ENCODE measurements around the gene ATP8A2.

Gene ATP8A2

DNA sequence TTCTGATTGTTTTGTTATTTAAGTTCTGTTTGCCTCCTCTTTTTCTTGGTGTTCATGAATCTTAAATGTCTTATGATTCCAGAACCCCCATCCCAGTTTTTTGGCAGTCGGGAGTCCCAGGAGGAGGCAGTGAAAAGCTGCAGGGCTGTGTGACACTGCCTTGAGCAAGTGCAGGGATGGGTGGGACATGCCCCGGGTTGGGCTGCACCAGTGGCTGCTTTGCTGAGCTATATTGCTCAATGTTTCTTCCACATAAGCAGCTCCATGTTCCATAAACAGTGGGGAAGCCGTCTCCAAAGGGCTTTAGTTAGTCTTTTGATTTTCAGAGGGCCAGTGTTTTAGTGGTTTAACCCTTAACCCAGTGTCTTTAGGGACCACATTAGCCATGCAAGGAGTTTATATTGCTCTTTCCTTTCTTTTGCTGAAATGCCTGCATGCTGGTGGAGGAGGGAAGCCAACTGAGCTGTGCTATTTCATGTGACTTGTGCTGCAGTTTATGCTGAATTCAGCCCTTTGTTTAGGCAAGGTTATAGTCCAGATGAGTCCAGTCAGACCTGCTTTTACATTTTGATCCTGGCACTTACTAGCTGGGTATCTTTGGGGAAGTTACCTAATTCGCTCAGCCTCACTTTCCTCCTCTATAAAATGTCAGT is 13.1 kb downstream of the ATP8A2 start:
- DNase-seq (ENCODE audit: low spot score) = no peak

DNA sequence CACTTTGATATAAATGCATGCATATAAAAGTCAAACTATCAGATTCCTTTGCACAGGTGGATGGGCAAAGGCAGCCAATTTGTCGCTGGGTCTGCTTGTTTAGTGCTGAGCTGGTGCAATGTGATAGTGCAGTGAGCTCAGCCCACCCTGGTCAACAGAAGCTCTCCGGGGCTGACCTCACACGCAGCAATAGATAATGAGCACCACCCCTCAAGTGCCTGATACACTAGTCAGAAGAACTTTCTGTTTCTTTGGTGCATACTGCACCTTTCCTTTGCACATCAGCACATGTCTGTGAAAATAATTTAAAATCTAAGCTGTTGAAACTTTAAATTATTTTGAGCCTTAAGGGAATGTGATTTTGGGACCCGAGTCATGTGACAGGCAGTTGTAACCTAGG is 20.2 kb downstream of the ATP8A2 start:
- DNase-seq (ENCODE audit: low spot score) = no peak

DNA sequence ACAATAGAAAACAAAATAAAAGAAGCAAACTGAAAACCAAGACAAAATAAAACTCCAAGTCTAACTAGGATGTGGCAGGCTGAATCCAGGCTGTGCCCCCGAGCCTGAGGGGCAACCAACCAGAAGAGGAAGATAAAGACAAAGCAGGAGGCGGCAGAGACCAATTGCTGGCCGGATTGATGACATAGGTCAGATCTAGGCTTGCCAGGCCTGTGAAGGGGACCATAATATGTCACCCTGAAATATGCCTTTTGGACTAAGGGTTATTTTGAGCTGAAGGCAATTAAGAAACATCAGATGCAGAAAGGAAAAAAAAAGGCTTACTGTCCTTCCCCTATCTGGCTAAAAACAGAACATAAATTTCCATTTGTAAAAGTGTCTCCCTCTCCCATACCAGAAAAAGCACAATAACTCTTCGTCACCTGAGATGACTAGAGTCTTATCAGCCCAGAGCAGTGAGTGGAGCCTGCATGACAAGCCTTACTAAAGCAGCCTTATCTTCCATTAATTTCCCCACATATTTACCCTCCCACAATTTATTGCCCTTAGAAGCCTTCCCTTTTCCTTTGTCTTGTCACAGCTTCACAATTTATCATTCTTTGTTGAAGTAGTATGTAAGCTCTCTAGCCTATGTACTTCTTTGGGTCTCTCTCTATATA is 22.8 kb downstream of the ATP8A2 start:
- no peak for DNase-seq (ENCODE audit: low spot score)

DNA sequence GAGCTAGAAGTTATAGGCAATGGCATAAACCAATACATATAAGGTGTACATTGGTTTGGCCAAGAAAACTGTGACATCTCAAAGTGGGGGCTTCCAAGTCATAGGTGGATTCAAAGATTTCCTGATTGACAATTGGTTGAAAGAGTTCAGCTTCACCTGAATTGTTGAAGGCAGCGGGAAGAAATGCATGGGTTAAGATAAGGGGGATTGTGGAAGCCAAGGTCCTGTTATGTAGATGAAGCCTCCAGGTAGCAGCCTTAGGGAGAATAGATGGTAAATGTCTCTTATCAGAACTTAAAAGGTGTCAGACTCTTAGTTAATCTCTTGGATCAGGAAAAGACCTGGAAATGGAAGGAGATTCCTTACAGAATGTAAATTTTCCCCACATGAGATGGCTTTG is 26.0 kb downstream of the ATP8A2 start:
- no peak for DNase-seq (ENCODE audit: low spot score)

DNA sequence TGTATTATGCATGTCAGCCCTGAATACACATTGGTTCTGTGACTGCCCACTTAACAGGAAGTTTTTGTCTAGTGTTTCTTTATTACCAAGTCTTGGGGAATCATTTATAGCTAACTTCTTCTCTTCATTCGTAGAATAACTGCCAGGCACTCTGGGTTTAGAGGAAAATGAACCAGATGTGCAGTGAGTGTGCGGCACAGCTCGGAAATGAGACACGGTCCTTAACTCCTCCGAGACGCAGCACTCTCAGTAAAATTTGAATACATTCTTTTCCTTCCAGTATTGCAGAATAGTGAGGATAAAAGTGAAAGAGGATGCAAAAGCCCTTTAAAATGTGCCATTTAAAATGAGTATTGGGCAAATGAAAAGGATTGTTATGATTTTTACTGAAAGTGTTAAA is 29.2 kb downstream of the ATP8A2 start:
- DNase-seq (ENCODE audit: low spot score) = no peak

DNA sequence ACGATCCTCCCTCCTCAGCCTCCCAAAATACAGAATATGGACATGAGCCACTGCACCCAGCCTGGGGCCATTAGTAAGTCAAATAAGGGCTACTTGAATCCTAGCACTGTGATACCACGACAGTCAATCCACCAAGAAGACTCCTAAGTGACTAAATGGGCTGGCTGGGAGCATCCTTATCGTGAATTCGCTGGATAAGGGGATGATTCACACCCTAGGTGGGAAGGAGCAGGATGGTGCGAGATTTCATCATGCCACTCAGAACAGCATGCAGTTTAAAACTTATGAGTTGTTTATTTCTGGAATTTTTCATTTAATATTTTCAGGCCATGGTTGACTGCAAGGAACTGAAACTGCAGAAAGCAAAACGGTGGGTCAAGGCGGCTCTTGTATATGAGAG is 30.2 kb downstream of the ATP8A2 start:
- no peak for DNase-seq (ENCODE audit: low spot score)

DNA sequence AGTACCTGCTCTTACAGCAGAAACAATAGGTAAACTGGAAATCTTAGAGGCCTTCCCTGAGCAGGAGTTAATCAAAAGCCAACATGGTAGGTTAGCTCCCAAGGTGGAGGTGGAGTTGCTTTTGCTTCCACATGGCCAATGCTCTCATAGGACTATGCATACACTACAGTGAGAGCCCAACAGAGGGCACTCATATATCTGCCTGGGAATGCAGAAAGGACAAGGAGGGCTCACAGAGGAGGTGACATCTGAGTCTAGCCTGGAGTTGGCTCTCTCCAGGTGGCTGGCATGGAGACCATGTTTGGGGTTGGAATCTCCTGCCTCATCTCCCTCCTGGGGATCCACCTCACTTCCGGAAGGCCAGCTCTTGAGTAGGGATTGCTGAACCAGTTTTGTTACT is 34.6 kb downstream of the ATP8A2 start:
- peak; percentile 13 for DNase-seq (ENCODE audit: low spot score)

DNA sequence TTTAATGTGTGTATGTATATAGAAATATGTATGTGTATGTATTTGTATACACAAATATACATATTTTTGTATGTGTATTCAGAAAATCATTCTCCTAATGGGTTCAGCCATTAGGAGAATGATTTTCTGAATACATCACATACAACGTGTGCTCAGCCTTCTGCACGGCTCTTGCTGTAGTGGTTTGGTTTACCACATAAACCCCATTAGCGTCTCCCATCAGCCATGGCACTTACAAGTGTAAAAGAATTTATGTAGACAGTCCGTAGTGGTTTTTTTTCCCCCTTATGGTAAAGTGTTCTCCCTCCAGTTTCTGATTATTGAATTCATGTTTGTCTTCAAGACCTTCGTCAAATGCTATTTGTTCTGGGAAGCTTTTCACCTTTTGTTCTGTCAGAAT is 38.2 kb downstream of the ATP8A2 start:
- DNase-seq (ENCODE audit: low spot score) = no peak

DNA sequence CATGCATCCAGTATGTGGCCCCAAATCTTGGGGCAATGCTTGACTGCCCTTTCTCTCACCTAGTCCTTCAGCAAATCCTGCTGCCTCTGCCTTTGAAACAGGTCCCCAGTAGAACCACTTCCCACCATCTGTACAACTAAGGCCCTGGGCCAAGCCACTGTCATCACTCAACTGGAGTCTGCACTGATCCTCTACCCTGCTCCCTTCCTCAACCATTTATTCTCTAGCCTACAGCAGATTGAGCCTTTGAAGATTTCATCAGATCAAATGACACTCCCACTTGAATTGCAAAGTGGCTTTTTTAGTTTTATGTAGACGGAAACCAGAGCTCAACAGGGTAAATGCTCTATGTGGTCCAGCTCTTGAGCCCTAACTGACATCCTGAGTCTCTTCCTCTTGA is 43.5 kb downstream of the ATP8A2 start:
- no peak for DNase-seq (ENCODE audit: low spot score)

DNA sequence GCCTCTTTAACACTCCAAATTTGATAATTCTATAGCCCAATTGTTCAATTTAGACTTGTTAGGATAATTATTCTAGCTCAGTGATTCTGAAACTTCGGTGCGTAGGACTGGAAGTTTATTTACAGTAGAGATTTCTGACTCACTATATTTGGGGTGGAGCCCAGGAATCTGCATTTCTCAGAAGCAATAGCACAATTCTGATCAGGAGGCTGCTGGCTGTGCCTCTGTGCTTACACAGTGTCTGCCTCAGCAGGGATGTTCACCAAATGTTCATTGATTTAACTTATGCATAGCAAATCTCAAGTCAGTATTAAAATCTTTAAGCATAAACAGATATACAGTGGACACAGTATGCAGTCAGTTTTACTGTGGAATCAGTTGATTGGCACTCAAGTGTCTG is 45.8 kb downstream of the ATP8A2 start:
- DNase-seq (ENCODE audit: low spot score) = no peak

DNA sequence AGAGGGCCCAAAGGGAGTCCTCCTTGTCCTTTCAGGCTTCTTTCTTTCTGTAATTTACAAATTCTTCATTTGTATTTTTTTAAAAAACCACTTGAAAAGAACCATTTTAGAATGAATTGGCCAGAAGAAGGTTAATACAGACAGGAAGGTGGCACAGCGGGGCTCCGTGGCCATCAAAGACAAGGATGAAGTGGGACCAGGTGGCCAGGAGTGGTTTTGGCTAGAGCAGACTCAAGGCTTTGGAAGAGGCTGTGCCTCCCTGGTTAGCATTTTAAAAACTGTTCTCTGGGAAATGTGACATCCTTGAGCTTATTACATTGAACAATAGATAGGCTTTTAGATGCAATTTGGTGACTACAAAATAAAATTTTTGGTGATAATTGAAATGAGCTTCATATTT is 48.4 kb downstream of the ATP8A2 start:
- DNase-seq (ENCODE audit: low spot score) = no peak

DNA sequence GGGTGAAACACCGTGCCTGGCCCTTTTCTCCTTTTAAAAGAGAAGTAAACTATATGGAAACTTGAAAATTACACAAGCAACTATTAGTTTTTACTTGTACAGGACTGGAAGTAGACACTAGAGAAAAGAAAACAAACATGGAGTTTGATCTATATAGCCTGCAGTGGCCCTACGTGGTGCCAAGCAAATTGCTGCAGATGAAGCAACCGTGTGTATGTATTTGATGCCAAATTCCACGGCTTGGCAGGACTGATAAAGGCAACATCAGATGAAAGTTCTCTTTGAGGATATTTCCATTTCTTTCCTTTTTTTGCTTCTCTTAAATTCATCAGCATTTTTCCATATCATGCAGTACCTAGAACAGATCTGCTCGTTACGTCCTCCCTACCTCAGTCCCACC is 49.8 kb downstream of the ATP8A2 start:
- no peak for DNase-seq (ENCODE audit: low spot score)

DNA sequence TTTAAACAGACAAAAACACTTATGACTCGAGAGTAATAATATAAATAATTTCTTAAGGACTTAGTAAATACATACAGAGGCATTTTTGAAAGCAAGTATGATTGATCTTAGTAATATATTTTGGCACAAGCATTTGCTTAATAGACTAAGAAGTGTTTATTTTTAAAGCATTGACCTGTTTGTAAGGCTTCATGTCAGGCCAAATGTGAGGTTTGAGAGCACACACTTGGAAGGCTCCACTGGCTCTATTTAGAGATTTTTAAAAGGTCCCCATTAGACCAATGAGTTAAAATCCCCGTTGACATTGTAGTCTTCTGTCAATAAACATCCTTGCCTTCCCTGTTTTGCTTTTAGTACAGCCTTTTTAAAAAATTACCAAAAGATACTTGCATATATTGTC is 50.4 kb downstream of the ATP8A2 start:
- no peak for DNase-seq (ENCODE audit: low spot score)

DNA sequence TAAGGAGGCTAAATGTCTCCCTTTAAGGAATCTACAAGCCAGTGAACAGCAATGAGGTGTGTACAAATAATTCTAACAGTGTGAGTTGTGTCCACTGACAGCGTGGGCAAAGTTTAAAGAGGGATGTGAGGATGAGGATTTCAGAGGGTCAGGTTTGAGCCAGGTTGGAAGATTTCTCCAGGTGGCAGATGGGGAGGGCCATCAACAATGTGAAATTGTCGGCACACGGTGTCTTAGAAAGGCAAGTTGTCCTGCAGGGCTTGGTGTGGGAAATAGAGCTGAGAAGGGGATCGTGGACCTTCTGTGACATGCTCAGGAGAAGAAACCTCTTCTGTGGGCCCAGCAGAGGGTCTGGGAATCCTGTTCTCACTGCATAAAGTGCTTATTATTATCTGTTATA is 52.1 kb downstream of the ATP8A2 start:
- no peak for DNase-seq (ENCODE audit: low spot score)

DNA sequence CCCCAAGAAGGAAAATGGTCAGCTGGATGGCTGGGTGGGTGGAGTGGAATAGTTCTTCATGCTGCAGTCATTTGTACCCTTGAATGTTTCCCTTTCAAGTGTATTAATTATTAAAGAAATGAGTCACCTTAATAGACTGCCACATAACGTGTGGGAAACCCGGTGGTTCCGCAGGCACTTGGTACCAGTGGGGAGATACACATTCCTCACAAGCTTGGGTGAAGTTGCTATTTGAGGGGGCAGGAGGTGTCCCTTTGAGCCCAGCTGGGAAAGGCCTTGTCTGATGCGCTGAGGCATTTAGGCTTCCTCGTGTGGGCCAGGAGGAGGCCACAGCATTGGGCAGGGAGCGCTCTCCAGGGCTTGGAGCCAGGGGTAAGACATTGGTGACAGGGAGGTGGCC is 57.7 kb downstream of the ATP8A2 start:
- DNase-seq (ENCODE audit: low spot score) = peak; percentile 91

DNA sequence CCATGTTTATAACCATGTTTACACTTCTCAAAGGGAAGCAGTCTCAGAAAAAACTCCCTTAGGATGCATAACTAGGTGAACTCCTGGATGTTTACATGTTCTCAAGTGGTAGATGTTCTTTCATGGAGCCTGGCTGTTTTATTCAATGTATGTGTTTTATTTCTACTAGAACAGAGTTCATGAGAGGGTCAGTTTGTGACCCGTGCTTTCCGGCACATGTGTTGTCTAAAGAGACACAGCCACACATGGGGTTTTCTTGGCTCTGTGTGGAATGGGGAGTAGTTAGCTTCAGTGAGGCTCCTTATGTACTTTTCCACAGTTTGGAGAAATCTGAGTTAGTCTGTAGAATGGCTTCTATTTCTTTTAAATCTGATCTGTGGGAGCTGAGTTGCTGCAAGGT is 60.9 kb downstream of the ATP8A2 start:
- DNase-seq (ENCODE audit: low spot score) = no peak

DNA sequence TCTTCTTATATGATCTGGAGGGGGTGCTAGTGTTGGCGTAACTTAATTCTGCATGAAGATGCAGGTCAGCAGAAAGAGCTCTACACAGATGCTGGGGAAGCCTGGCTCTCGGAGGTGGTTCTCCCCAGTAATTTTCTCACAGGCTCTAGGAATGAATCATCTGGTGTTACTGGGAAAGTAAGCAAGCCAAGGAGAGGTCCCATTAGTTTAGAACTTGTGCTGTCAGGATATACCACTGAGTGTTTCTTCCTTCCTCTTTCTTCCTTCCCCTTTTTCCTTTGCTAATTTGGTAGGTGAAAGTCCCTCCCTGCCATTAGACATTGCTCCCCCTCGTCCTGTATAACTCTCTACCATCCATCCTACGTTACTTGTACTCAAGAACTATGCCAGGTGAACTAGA is 68.3 kb downstream of the ATP8A2 start:
- no peak for DNase-seq (ENCODE audit: low spot score)

DNA sequence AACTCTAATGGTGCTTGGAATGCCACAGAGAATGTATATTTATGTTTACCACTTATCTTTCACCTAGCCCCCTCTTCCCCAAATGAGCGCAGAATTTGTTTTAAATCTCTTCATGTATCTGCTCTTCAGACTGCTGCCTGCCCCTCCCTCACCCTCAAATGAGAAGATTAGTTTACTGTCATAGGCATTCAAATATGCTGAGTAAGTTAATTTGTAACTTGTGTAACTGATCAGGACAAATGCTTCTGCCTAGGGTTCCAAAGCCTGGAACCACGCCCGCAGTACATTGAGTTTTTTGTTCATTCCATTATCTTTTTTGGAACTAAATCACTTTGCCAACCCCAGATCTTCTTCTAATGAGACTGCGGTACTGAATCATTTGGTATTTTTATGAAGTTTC is 74.5 kb downstream of the ATP8A2 start:
- no peak for DNase-seq (ENCODE audit: low spot score)

DNA sequence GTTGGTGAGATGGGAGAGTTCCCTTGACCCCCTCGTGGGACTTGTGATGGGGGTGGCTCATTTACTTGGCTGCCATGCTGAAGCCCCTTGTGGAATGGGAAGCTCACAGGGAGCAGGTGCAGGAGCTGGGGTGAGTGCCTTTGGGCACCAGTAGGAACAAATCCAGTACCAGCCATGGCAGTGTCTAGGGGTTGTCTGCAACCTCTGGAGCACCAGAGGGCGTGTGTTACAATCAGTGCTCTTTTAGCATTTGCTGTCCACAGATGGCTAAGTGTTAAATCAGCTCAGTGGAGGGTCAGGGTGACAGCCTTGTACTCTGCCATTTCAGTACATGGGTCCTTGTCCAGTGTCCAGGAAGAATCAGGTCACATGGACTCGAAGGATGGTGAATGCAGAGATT is 75.6 kb downstream of the ATP8A2 start:
- DNase-seq (ENCODE audit: low spot score) = no peak

DNA sequence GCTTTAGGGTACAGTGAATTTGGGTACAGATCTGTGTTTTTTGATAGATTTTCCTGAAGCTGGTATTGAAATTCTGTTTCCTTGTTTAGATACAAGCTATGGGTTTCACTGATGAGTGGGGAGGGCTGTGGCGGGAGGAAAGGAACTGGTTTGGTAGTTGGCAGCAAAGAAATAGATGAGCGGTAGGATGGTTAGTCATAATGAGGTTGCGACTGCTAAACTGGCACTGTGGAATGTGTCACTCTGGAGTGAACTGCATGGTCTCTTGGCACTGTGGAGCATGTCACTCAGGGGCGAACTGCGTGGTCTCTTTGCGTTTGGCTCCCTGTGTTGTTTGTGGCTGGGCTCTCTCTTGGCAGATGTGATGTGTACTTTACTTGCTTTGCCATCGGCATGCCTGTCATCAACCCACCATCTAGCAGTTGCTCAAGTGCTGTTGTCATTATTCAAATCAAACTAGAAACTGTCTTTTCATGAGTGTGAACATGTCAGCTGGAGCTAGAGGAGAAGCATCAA is 82.1 kb downstream of the ATP8A2 start:
- peak; percentile 31 for DNase-seq (ENCODE audit: low spot score)

DNA sequence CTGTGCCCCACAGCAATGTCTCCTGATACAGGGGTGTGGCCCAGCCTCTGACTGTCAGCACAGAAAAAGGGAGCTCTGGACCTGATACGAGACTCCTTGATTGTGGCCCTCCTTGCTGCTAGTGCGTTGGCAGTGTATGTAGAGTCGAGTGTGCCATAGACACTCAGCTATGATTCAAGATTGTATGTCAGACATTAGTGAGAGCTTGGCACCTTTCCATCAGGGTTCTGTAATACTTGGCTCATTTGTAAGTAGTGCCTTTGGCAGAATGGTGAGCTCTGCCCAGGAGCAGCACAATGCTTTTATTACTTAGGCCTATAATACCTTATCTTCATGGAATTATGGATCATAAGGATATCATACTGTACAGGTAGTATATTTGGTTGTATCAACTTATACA is 83.4 kb downstream of the ATP8A2 start:
- peak; percentile 27 for DNase-seq (ENCODE audit: low spot score)

DNA sequence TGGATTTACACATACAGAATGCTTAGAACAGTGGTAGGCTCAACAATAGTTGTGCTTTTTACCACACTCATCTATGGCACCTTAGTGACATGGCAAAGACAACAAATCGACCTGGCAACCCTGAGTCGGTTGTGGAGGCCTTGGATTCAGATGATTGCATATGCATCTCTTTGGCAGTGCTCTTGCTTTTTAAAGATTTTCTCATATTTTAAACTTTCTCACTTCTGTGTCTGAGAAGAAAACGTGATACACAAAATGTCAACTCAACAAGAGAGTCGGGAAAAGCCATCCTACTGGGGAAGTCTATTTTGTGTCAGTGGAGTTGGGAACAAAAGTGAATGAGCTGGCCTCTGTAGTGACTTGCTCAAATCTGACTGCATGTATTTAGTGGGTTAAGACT is 85.8 kb downstream of the ATP8A2 start:
- DNase-seq (ENCODE audit: low spot score) = no peak

DNA sequence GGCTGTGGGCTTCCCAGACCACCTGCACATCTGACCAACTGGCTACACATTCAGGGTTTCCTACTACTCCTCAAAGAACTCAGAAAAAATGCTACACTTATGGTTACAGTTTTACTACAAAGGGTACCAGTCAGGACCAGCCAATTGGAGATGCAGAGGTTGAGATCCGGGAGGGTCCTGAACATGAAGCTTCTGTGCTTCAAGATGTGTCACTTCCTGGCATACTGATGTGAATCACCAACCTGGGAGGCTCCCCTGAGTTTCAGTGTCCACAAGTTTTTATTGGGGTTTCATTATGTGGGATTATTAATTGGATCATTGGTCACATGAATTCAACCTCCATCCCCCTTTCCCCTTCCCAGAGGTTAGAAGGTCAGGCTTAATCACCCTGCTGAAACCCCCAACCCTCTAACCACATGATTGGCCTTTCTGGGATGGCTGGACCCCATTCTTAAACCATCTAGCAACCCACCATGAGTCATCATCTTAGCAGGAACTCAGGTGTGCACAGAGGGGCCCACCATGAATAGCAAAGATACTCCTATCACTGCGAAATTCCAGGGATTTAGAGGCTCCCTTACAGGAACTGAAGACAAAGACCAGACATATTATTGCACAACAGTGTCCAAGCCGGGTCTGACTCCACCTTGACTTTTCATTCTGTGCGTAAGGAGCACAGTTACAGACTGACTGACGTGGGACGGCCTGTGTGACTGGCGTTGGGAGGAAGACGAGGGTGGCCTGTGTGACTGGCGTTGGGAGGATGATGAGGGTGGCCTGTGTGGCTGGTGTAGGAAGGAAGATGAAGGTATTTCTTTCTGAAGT is 90.7 kb downstream of the ATP8A2 start:
- DNase-seq (ENCODE audit: low spot score) = peak; percentile 88

All from kidney tubule cell (primary cell).